Measurements from ENCODE around the gene VRTN. TPM values are rescaled to one million over a fixed set of nuclear protein-coding genes. Genes with fewer than 3 reads are reported as not detected.

Gene VRTN
- total RNA-seq, 1 experiment from 2014 or later, result 104 TPM

DNA sequence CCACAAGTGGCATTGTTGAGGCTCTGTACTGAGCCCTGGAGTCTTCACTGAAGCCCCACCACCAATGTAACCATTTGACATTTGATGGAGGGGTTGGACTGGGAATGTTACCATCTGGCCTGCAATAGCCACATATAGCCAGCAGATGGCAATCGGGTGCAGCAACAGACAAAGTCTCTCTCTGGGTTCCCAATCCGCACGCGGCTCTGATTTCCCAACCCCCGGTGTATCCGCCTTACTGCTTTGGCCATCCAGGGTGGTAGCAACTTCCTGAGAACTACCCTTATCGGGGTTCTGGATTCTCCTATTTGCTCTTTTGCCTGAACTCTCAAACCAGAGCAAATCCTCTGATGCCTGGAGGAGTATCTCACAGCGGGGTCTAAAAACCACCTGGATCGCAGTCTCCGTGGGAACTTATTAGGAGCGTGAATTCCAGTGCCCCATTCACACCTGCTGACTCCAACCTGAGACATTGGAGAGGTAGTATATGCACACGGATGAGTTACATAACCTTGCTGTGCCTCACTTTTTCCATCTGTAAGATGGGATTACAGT, 14.2 kb downstream of the VRTN start:
- H3K27ac ChIP-seq (ENCODE audit: insufficient read length, low read depth, low read length), result no peak overlapping the region
- H3K18ac ChIP-seq (ENCODE audit: insufficient read length, low read depth, low read length), result no peak overlapping the region
- H3K27ac Mint-ChIP-seq, result peak overlapping the region; percentile 71 to 94 (median 78)
- no peak overlapping the region for H4K8ac ChIP-seq (replicated peaks; ENCODE audit: insufficient read length, low read depth, low read length)
- no peak overlapping the region for H3K9ac ChIP-seq (ENCODE audit: extremely low read depth, insufficient read length, low read length)
- no peak overlapping the region for H4K5ac ChIP-seq (ENCODE audit: insufficient read length, low read depth, low read length)
- H3K79me1 ChIP-seq (ENCODE audit: insufficient read depth, low read depth, low read length, poor library complexity, severe bottlenecking), result peaks cover 3% of the 10 kb centered on the region
- H2BK5ac ChIP-seq (ENCODE audit: insufficient read length, low read length), result no peak overlapping the region
- H3T11ph ChIP-seq (ENCODE audit: low read length), result no peak overlapping the region
- H4K20me1 ChIP-seq (ENCODE audit: control insufficient read depth, insufficient read depth, insufficient read length), result no peaks in the 10 kb centered on the region
- H3K36me3 Mint-ChIP-seq (ENCODE audit: insufficient read depth in 1 of 3, low read depth in 3 of 3), result peaks cover 20 to 45% (median 33%) of the 10 kb centered on the region in 3 experiments
- no peak overlapping the region for H2AK5ac ChIP-seq (ENCODE audit: insufficient read length, low read length)
- H3K23me2 ChIP-seq (ENCODE audit: insufficient read length, low read depth, low read length, poor library complexity, severe bottlenecking), result no peaks in the 10 kb centered on the region
- no peak overlapping the region for H2BK120ac ChIP-seq (ENCODE audit: low read depth, low read length, poor library complexity, severe bottlenecking)
- no peak overlapping the region for H2BK12ac ChIP-seq (ENCODE audit: insufficient read length, low read depth, low read length)
- no peaks in the 10 kb centered on the region for H3K27me3 ChIP-seq (ENCODE audit: insufficient read depth, low read length)
- H2BK20ac ChIP-seq (ENCODE audit: low read depth, low read length, poor library complexity, severe bottlenecking), result no peak overlapping the region
- peaks cover 16% of the 10 kb centered on the region; the same call in 1 of the 2 replicates for H3K79me2 ChIP-seq (ENCODE audit: insufficient read depth, low read length)
- H3K9me3 Mint-ChIP-seq, result no peaks in the 10 kb centered on the region
- H3K4me1 Mint-ChIP-seq, result peaks cover 47 to 57% of the 10 kb centered on the region in 2 experiments
- H3K4me3 Mint-ChIP-seq, result no peak overlapping the region; a peak in 1 of 5 replicates
- no peaks in the 10 kb centered on the region for H3K27me3 Mint-ChIP-seq (ENCODE audit: low read depth)
- no peak overlapping the region for H3K4me2 ChIP-seq (ENCODE audit: insufficient read depth, insufficient read length, low read length)
- no peak overlapping the region for H2BK15ac ChIP-seq (ENCODE audit: low read depth, low read length)
- no CpG with 5 or more reads among the region's 12 CpGs for WGBS (ENCODE audit: extremely low coverage, insufficient read length, low lambda C conversion rate)
- no peak overlapping the region for H3K23ac ChIP-seq (ENCODE audit: insufficient read length, low read depth, low read length)
- DNase-seq, result peak; percentile 92
- no peak overlapping the region for H3K4ac ChIP-seq (ENCODE audit: low read depth, low read length)
- peaks cover 3% of the 10 kb centered on the region; the same call in 1 of the 2 replicates for H3K4me1 ChIP-seq (ENCODE audit: insufficient read depth, low read length)
- H3K14ac ChIP-seq (ENCODE audit: insufficient read depth, low read length), result no peak overlapping the region
- TF ChIP-seq, protein P1, sequence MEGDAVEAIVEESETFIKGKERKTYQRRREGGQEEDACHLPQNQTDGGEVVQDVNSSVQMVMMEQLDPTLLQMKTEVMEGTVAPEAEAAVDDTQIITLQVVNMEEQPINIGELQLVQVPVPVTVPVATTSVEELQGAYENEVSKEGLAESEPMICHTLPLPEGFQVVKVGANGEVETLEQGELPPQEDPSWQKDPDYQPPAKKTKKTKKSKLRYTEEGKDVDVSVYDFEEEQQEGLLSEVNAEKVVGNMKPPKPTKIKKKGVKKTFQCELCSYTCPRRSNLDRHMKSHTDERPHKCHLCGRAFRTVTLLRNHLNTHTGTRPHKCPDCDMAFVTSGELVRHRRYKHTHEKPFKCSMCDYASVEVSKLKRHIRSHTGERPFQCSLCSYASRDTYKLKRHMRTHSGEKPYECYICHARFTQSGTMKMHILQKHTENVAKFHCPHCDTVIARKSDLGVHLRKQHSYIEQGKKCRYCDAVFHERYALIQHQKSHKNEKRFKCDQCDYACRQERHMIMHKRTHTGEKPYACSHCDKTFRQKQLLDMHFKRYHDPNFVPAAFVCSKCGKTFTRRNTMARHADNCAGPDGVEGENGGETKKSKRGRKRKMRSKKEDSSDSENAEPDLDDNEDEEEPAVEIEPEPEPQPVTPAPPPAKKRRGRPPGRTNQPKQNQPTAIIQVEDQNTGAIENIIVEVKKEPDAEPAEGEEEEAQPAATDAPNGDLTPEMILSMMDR (conservative IDR thresholded peaks at IDR 0.05), result peak; percentile 97
- no peak overlapping the region for H3K56ac ChIP-seq (ENCODE audit: insufficient read length, low read depth, low read length)
- no peaks in the 10 kb centered on the region for H3K9me3 ChIP-seq (ENCODE audit: control insufficient read depth, low read depth, low read length)
- no peak overlapping the region for H4K91ac ChIP-seq (ENCODE audit: insufficient read length, low read depth, low read length)
- no peak overlapping the region for H2AFZ ChIP-seq (ENCODE audit: low read length)
